GM15510 (cell line): Measurements from ENCODE around the gene SLC25A10.

Experiments
- POLR2A ChIP-seq: IDR thresholded peaks from 3 replicates; pipeline ENCODE4 v1.6.1; 2011; ENCODE audit warnings: borderline replicate concordance; ENCODE audit not compliant: insufficient read length; ENCODE audit errors: extremely low read depth

The SLC25A10 gene, protein sequence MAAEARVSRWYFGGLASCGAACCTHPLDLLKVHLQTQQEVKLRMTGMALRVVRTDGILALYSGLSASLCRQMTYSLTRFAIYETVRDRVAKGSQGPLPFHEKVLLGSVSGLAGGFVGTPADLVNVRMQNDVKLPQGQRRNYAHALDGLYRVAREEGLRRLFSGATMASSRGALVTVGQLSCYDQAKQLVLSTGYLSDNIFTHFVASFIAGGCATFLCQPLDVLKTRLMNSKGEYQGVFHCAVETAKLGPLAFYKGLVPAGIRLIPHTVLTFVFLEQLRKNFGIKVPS

DNA sequence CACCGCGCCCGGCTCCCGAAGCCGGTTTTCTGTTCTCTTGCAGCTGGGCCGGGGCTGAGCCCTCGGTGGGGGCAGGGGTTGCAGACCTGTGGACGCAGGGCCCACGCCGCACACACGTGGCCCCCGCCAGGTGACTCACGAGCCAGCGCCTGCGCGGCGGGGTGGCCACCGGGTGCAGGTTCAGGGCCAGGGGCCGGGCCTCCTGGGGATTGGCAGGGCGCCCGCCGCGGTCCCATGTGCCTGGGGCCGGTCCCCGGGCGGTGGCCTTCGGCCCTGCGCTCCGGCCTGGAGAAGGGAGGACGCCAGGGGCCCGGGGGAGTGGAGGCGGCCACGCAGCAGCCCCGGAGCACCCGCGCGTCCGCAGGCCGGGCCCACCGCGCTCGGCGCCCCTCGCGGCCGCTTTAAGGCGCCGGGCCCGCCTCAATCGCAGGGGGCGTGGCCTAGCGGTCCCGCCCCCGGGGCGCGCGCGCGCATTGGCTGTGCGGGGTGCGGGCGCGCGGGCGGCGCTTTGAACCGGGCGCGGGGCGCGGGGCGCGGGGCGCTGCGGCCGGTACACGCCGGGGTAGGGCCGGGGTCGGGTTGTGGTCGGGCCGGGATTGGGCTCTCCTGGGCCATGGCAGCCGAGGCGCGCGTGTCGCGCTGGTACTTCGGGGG, at the start of gene SLC25A10:
SLC25A10 (plus strand) TSS at position 471 of the 654 bp plus-strand sequence; CDS start at position 614, 143 bp downstream.
- peak; percentile 47 for TF ChIP-seq POLR2A

DNA sequence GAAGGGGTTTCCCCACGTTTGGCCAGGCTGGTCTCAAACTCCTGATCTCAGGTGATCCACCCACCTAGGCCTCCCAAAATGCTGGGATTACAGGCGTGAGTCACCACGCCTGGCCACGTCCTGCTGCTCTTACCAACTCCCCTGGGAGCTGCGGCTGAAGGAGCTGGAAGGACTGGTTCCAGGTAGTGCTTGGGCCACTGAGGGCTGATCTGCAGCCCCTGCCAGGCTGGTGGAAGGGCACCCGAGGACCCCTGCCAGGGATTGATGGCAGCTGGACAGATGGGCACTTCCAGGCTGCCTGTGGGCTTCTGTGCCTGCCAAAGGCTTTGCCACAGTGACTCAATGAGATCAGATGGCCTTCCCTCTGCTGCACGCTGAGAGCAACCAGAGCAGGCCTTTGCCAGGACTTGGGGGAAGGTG, 48.0 kb upstream of the SLC25A10 start:
- TF ChIP-seq POLR2A: no peak

DNA sequence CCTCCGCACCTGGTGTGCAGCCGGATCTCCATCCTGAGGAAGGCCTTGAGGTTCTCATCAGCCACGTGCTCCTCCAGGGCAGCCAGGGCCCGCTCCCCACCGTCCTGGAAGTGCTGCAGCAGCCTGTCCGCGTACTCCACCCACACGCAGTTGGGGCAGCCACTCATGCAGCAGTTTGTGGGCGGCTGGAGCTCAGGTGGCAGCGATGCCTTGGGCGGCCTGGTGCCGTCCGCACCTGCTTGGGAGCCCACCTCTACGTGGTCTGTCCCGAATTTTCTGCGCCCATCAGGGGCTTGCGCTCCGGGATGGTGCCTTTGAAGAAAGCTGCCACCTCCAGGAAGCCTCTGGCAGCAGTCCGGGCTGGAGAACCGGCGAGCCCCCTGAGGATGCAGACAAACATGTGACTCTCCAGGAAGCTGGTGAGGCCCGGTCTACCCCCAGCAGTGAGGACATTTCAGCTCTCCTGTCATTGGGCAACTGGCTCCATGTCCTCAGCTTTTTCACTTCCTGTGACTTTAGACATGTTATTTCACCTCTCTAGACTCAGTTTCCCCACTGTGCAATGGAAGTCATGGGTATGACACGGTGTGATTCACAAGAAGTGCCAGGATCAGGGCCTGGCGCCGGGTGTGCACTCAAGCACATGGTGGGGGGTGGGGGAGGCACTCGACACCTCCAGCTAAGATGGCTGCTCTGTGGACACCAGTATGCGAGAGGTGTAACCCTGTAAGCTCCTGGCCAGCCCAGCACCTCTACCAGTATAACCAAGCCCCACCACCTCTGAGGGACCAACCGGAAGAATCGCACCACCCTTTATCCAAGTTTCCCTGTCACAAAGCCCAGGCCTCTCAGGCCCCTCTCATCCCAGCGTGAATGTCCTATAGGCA, 46.6 kb upstream of the SLC25A10 start:
- no peak for TF ChIP-seq POLR2A

DNA sequence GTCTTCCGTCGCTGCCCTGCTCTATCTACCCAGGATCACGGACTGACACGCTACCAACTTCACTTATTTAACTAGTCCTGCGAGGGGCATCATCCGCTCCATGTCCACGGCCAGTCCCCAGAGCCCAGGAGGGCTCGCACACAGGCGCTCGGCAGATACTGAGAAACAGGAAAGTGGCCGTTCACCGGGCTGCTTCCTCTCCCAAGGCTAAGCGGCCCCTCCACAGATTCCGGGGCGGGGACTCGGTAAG, 46.1 kb upstream of the SLC25A10 start:
- TF ChIP-seq POLR2A: no peak

DNA sequence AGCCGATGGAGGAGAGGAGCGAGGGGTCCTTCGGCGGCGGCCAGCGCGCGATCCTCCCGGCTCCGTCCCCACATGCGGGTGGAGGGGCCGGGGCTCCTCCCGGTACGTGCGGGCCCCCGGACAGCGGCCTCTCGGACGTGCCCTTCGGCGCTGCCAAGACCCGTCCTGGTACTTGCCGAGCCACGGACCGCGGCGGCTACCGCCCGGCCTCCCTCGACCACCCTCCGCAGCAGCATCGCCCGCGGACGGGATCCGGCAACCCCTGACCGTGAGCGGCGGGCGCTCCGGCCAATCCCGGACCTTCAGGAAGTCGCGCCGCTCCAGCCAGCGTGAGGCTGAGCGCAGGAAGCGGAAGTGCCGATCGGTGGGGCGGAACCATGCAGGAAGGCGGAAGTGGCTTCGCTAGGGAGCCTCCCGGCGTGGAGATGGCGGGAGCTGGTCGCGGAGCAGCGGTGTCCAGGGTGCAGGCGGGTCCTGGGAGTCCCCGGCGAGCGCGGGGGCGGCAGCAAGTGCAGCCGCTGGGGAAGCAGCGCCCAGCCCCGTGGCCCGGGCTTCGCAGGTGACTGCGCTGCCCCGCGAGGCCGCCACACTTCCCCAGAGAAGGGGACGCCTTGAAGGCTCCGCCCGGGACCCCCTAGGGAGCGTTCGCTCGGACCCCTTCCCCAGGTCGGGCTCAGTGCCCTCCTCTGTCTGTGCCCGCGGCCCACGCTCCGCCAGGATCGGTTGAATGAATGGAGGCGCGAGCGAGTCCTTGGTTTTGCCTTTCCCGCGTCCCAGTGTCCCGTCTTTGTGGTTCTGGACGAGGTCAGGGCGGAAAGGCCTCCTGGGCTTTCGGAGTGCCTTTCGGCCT, 45.5 kb upstream of the SLC25A10 start, which contains the start of the genes CCDC137 and OXLD1:
CCDC137 (plus strand) TSS at position 396 of the 850 bp plus-strand sequence; CDS start at position 426, 30 bp downstream.
OXLD1 (minus strand) TSS at position 264 of the 850 bp plus-strand sequence; CDS start at position 236, 28 bp downstream.
- peak; percentile 98 for TF ChIP-seq POLR2A

DNA sequence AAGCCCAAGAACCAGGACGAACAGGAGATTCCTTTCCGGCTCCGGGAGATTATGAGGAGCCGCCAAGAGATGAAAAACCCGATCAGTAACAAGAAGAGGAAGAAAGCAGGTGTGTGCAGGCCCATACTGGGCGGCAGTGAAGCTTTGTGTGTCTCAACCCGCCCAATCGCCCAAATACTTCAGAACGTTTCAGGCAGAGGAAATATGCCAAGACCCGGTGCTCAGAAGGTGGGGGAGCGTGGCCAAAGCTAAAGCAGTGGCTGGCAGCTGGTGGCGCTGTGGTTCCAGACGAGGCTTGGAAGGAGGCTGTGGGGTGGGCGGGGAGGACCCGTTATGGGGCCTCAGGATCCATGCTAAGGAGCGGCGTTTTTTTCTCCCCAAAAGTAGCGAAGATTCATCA, 44.3 kb upstream of the SLC25A10 start:
- TF ChIP-seq POLR2A: no peak

DNA sequence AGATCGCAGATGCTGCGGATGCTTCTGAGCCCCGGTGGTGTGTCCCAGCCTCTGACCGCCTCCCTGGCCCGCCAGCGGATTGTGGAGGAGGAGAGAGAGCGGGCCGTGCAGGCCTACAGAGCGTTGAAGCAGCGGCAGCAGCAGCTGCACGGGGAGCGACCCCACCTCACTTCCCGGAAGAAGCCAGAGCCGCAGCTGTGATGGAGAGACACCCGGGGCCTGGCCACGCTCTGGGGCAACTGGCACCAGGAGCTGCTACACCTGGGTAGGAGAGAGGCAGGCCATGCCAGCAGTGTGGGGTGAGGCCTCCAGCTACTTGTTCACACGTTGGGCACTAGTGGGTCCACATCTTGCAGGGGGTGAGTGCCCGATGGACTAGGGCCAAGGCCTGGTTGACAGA, 39.6 kb upstream of the SLC25A10 start:
- no peak for TF ChIP-seq POLR2A

DNA sequence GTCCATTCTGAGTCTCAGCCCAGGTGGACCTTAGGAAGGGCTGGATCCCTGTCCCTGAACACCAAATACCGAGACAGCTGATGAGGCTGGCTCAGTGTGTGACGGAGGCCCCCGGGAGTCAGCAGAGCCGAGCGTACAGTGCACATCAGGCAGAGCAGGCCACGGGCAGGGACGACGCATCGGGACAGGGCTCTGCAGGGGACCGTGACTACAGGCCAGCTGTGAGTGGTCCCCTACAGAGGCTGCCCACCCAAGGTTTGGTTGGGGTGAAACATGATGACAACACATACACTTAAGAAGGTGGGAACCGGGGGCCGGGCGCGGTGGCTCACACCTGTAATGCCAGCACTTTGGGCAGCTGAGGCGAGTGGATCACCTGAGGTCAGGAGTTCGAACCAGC, 39.1 kb upstream of the SLC25A10 start:
- no peak for TF ChIP-seq POLR2A

DNA sequence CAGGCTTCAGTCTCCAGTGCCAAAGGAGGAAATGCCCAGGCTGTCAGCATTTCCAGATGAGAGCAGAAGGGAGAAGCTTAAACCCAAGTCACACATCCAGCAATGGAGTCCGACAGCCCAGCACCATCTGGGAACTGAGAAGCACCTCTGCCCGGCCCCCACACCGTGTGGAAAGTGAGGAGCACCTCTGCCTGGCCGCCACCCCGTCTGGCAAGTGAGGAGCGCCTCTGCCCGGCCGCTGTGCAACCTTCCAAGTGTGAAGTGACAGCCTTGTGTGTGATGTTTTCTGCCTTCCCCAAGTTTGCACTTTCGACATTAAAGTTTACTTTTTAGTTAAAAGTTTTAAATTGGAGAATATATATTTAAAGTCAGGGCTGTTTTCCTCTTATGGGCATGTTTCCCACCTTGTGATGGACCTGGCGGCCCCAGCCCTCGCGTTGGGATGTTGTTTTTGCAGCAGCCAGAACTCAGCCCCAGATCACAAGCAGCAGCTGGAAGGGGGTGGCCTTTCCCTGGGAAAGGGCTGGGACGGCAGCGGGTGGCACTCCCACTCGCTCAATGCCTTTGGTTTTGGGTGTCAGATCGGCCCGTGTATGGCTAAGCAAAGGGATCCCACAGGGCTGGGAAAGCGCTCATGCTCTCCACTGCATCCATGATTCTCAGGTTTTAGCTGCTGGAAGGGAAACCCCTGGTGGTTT, 38.4 kb upstream of the SLC25A10 start:
- no peak for TF ChIP-seq POLR2A

DNA sequence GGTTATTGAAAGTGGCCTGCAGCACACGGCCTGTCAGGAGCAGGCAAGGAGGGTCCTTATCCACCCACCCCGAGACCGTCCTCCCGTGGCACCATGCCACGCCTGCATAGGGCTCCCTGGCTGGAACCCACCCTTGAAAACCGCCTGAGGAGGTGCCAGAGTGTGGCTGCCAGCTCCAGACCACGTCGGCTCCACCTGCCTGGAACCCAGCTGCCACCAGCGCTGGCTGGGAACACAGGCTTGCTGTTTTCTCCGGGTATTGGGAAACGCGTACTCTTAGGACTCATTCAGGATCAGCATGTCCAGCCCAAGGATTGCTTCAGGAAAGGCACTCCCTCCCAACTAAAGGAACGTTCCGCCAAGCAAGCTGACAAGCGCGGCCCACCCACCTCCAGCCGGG, 35.2 kb upstream of the SLC25A10 start:
- no peak for TF ChIP-seq POLR2A

DNA sequence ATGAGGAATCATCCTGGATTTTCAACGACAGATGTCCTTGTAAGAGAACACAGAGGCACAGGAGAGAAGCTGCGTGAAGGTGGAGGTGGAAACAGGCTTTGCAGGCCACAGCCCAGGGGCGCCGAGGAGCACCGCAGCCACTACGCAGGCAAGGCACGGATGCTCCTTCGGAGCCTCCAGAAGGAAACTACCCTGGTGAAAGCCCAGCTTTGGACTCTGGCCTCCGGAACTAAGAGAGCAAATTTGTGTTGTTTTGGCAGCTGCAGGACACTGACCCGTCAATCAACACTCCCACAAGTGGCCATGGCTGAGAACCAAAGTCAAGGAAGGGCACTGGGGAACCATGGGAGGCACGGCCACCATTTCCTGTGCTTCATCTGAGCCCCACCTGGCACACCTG, 31.9 kb upstream of the SLC25A10 start:
- no peak for TF ChIP-seq POLR2A

DNA sequence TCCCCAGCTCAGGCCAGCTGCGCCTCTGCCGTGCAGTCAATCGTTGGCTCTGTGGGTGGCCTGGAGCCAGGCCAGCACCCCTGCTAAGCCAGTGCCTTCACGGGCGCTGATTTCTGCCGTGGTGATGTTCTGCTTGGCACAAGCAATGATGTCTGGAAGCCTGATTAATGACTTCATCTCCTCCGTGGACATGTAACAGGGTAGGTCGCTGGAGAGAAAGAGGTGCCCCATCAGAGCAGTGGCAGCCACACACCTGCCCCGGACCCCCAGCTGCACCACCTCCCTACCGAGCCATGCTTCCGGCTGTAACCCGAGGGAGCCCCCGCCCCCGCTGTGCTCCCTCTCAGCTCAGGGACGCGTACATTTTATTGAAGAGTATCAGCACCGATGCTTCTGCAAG, 30.4 kb upstream of the SLC25A10 start:
- TF ChIP-seq POLR2A: no peak

DNA sequence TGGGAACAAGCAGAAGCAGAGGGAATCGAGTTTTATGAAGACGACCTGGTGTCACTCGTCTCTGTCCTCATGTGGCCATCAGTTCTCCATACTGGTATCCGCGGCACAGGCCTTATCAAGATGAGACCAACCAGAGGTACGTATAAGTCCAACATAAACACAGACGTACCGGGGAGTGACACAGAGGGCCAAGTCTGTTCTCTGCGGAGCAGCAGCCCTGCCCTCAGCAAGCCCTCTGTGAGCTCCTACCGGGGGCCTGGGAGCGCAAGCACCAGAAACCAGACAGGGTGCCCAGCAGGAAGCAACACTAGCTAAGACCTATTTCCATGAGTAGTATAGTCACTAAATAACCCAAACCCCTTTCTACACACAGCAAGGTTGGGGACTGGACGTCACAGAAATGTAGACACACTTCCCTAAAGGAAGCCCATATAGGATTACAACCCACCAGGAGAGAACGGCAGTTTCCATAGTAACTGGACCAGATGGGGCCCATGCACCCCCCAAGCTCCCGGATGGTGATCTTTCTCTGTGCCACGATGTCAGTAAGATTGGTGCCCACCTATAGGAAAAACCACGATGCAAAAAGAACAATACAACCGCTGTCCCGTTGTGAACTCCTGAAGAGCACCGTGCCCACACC, 29.4 kb upstream of the SLC25A10 start:
- TF ChIP-seq POLR2A: no peak

DNA sequence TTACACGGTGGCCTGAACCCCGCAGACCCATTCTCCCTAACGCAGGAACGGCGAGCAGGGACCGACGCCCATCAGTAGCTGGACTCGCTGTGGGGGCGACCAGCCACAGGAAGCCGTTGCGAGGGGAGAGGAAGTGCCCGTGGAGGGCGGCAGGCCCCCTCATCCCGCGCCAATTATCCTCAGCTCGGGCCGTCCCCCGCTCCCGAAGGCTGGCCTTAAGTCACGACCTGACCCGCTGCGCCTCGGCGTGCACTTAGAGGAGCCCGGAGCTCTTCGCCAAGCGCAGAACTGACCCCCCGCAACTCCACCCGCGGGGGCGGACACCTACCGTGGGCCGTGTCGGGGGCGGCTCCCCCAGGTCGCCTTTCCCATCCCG, 28.9 kb upstream of the SLC25A10 start:
- TF ChIP-seq POLR2A: no peak
